Dedifferentiated amniotic fluid mesenchymal stem cell (primary cell): Measurements from ENCODE around the gene C9orf72.

Source experiments
- DNase-seq: peaks from one replicate; pipeline ENCODE4 v3.0.0-alpha.2; 2016; ENCODE audit errors: extremely low spot score

The C9orf72 gene

DNA sequence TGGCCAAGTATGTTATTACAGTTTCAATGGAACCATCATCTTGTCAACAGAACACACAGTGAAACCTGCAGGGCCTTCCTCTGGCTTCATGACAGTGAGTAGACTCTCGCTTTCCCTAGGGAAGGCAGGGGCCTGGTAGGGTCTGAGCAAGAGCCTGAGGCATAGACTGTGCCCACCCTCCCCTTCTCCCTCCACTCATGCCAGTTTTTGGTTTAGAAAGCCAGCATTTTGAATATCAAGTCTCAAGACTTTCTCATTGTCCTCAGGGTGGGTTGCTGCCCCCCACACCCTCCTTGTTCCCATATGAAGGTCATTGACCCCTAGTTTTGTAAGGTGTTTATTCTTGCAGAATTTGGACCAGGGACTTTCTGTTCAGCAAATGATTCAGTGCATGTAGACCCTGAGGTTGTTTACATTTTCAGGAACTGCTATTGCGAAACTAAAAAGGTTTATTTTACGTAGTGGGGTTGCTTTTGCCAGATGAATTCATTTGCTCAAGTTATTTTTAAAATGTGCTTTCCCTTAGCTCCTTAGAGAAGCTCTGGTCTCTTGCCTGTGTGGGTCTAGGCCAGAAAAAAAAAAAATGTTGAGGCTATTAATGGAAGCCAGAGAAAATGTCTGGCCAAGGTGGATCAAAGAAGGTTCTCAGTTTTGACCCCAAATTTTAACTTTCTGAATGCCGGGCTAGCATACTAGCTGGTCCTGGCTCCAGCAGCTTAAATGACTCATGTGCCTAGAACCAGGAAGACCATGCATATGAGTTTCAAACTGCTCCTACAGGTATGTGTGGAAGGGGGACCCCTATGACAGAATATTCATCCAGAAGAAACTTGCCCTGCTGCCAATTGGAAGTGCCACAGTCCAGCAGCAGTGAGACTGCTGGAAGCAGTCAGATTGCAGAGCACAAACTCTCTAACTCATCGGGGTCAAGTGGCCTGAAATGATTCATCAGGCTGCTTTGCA, 33.5 kb downstream of the C9orf72 start:
- no peak for DNase-seq

DNA sequence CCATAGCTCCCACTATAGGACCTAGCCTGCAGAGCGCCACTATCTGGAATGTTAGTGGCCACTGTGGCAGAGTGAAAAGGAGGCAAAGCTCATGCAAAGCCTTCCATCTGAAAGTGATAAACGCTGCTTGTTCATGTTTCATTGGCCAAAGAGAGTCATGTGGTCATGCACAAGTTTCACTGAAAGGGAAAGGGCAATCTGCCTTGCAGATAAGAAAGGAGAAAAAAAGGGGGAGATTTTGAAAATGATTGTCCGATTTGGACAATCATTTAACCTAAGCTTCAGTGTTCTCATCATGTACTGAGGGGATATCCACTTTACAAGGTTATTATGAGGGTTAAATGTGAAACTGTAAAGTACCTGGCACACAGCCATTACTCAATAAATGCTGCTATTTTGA, 34.6 kb downstream of the C9orf72 start:
- no peak for DNase-seq

DNA sequence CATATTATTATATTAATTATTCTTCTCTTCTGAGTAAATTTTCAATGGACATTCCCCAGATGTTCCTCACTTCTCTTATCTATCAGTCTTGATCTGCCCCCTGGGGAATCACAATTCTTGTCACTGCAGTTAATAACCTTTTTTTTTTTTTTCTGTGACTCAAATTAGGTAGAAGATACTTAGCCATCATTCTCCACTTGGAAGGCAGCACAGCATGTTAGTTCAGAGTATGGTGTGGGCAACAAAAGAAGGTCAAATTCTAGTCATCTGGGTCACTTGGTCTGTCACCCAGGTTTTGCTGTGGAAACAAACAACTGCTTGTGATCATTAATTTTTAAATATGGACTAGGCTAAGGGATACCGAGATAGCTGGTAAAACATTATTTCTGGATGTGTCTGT, 35.5 kb downstream of the C9orf72 start:
- DNase-seq, result no peak

DNA sequence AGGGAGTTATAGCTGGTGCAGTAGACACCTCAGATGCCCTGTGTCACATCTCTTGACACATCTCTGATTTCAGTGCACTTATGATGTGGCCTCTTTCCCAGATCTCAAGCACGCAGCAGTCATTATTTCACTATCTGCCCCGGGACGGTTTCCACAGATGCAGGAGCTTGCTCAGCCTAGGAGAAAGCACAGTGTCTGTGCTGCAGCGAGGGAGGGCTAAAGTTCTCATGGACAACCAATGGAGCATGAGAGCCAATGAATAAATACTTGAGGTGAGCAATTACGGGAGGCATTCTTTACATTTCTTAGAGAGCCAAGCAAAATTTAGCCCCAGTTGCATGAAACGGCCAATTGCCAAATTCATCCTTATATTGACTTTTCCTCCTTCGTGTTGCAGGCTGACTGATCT, 36.2 kb downstream of the C9orf72 start:
- DNase-seq, result no peak

GRCh38 chr9:27536168-27536567, 37.1 kb downstream of the C9orf72 start:
- no peak for DNase-seq

GRCh38 chr9:27535701-27536118, 37.6 kb downstream of the C9orf72 start:
- DNase-seq, result no peak

- no peak for DNase-seq
These were observed 38.5 kb downstream of the C9orf72 start for GRCh38 chr9:27534658-27535209.

DNA sequence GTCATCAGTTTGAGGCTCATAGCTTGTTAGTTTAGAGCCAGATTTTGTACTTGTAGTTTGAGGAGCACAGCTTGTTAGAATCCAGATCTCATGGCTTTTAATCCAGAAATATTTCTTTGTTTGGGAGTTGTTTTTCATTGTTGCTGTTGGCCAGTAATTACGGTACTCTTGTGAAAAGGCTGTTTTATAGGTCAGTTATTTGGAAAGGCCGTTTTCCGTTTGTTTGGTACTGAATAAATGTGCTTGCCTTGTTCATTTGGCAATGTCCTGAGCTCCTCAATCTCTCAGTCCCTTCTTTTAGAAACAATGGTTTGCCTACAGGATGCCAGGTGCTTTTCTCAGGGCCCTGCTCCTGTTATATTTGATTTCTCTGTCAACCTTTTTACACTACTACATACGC, 39.1 kb downstream of the C9orf72 start:
- DNase-seq, result no peak

DNA sequence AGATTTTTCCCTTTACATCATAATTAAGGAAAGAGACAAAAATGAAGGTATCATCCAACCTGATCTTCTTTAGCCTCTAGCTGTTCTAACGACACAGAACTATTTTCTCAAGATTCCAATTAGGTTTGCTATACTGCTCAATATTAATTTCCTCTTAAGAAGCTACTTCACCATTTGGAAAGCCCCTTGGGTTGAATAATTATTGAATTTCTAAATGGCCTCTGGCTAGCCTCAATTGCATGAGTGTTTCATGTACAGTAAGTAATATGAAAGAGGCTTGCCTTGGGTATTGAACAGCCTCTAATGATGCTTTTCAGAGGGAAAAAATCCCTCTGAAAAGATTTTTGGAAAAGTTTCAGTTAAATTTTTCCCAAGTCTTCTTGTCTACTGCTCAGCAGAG, 40.0 kb downstream of the C9orf72 start:
- no peak for DNase-seq

- no peak for DNase-seq
These were observed 41.2 kb downstream of the C9orf72 start for GRCh38 chr9:27532046-27532445.

- no peak for DNase-seq
These were observed 42.1 kb downstream of the C9orf72 start for GRCh38 chr9:27530915-27531755.

GRCh38 chr9:27529316-27530278, 43.7 kb downstream of the C9orf72 start, which contains the start of gene MOB3B:
TSS of gene MOB3B (minus strand) at chr9:27529814. CDS start at chr9:27455550, 74,264 bp downstream.
- DNase-seq, result no peak

DNA sequence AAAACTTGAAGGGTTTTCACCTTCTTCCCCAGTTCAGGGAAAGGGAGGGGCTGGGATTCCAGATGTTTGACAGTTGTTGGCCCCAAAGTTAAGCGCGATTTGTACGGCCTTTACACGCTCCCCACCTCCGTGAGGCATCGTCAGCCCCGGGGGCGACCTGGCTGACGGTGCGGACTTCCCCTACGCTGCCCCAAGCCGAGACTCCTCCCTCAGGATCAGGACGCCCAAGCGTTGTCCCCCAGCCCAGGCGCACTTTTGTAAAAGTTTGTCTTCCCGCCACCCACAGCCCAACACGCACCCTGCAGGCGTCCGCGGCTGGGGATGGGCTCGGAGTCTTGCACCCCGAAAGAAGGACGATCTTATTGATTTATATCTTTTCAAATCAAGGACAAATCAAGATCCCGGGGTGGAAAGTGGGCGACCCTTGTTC, 44.4 kb downstream of the C9orf72 start:
- DNase-seq, result no peak

- no peak for DNase-seq
These were observed 45.0 kb downstream of the C9orf72 start for GRCh38 chr9:27528076-27528885.

- no peak for DNase-seq
These were observed 45.6 kb downstream of the C9orf72 start for GRCh38 chr9:27527702-27528075.

GRCh38 chr9:27524236-27524635, 49.0 kb downstream of the C9orf72 start, which contains the start of gene IFNK:
TSS of gene IFNK (plus strand) at chr9:27524290. CDS start at chr9:27524337, 47 bp downstream.
- no peak for DNase-seq

DNA sequence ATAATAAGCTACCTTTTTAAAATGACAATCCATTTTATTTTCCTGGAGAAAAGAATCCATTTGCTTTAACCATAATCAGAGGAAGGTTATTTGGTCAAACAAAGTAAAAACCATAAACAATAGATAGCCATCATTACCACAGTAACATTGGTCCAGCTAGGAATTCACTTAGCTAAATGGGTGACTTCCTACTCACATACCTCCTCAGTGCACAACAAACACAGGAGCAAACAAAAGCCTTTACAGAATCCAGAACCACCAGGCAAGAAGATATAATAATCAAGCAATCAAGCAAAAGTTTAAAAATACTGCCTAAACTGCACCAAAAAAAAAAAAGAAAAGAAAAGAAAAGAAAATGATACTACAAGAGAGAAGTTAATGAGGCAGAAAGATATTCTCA, 50.1 kb downstream of the C9orf72 start:
- DNase-seq, result no peak

- no peak for DNase-seq
These were observed 52.3 kb downstream of the C9orf72 start for GRCh38 chr9:27520986-27521385.

- no peak for DNase-seq
These were observed 53.5 kb downstream of the C9orf72 start for GRCh38 chr9:27519466-27520465.
